Astrocyte (in vitro differentiated cells and primary cell): Measurements from ENCODE around the gene SDR42E1.

Experiments
- CTCF ChIP-seq: IDR thresholded peaks from 2 replicates; pipeline ENCODE4 v1.5.1; 2011; ENCODE audit warnings: low read depth, mild to moderate bottlenecking, inconsistent platforms, low read length, moderate library complexity; ENCODE audit not compliant: insufficient read depth
- EZH2 ChIP-seq: IDR thresholded peaks from 2 replicates; pipeline ENCODE4 v1.6.1; 2012; ENCODE audit warnings: mild to moderate bottlenecking, low read length, inconsistent platforms; ENCODE audit not compliant: insufficient read depth

- TF ChIP-seq CTCF (no peak), EZH2 (no peak)
Measured at GRCh38 chr16:82049484-82049883, 38.2 kb upstream of the SDR42E1 start.
